C4-2B (cell line): ENCODE results near the gene GCNT2.

ENCODE experiments used
- ZFX ChIP-seq: fragments of 450-650 bp; IDR thresholded peaks from 2 replicates; pipeline ENCODE4 v1.6.1; 2017
- TF ChIP-seq, protein P1 (sequence below): fragments of 450-650 bp; conservative IDR thresholded peaks from 2 replicates; pipeline ENCODE4 v1.5.1; 2017; ENCODE audit warnings: mild to moderate bottlenecking

DNA sequence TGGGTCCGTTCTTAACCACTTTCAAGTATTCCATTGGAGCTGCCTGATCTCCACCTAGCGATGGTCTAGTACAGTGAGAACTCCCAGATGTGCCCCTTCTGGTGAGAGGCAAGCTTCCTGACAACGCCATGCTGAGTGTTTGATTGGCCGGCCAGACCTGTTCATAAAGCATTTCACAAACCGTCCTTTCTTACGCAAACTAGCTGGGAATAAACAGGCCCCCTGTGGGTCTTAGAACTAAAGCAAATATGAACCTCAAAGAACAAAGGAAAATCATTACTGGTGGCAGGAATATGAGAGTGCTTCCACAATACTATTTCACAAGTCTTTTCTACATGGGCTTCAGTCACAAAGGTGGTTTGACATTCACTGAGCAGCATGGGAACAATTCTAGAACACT, 15.6 kb upstream of the GCNT2 start:
- TF ChIP-seq, protein P1, sequence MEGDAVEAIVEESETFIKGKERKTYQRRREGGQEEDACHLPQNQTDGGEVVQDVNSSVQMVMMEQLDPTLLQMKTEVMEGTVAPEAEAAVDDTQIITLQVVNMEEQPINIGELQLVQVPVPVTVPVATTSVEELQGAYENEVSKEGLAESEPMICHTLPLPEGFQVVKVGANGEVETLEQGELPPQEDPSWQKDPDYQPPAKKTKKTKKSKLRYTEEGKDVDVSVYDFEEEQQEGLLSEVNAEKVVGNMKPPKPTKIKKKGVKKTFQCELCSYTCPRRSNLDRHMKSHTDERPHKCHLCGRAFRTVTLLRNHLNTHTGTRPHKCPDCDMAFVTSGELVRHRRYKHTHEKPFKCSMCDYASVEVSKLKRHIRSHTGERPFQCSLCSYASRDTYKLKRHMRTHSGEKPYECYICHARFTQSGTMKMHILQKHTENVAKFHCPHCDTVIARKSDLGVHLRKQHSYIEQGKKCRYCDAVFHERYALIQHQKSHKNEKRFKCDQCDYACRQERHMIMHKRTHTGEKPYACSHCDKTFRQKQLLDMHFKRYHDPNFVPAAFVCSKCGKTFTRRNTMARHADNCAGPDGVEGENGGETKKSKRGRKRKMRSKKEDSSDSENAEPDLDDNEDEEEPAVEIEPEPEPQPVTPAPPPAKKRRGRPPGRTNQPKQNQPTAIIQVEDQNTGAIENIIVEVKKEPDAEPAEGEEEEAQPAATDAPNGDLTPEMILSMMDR, result no peak
- no peak for TF ChIP-seq ZFX
